B cell (primary cell): Measurements from ENCODE around the gene MFAP5.

Source experiments
- EZH2 ChIP-seq: IDR thresholded peaks from 2 replicates; pipeline ENCODE4 v1.6.1; 2012; ENCODE audit warnings: borderline replicate concordance, low read depth, mild to moderate bottlenecking, moderate library complexity, low read length; ENCODE audit not compliant: insufficient read depth, poor library complexity, severe bottlenecking
- TF ChIP-seq, protein P1 (sequence below): fragments of 200-600 bp; IDR thresholded peaks from one replicate; pipeline ENCODE4 v1.8.0; 2022; ENCODE audit warnings: antibody characterized with exemption, mild to moderate bottlenecking

DNA sequence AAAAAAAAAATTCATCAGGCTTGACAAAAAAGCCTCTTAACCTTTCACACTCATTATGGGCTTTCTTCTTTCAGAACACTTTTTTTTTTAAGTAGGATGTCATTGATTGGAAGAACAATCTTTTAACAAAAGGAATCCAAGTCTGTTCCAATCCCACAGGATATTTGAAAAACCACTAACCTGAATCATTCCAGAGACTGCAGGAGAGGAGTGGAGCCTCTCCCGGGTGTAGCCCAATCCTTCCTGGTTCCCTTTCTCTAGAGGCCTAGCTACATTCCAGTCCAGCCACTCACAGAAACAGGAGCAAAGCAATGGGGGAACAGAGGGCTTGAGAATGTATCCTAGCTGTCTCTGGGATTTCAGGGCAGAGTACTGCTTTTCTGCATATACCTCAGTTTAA lies 4.3 kb downstream of the MFAP5 start:
- TF ChIP-seq, protein P1, sequence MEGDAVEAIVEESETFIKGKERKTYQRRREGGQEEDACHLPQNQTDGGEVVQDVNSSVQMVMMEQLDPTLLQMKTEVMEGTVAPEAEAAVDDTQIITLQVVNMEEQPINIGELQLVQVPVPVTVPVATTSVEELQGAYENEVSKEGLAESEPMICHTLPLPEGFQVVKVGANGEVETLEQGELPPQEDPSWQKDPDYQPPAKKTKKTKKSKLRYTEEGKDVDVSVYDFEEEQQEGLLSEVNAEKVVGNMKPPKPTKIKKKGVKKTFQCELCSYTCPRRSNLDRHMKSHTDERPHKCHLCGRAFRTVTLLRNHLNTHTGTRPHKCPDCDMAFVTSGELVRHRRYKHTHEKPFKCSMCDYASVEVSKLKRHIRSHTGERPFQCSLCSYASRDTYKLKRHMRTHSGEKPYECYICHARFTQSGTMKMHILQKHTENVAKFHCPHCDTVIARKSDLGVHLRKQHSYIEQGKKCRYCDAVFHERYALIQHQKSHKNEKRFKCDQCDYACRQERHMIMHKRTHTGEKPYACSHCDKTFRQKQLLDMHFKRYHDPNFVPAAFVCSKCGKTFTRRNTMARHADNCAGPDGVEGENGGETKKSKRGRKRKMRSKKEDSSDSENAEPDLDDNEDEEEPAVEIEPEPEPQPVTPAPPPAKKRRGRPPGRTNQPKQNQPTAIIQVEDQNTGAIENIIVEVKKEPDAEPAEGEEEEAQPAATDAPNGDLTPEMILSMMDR: no peak
- no peak for TF ChIP-seq EZH2
